ENCODE measurements around the gene GNRH2. TPM values are rescaled to one million over a fixed set of nuclear protein-coding genes. Genes with fewer than 3 reads are reported as not detected.

Gene GNRH2
- total and polyA plus RNA-seq, 2 donors (not counting 3 experiments of a cell fraction or from before 2014, with no cell fraction given): 1.9 TPM; not detected in 1

GRCh38 chr20:3082955-3083952 lies 39.8 kb downstream of the GNRH2 start:
- BruUV-seq (replicated peaks): no TSS peak

DNA sequence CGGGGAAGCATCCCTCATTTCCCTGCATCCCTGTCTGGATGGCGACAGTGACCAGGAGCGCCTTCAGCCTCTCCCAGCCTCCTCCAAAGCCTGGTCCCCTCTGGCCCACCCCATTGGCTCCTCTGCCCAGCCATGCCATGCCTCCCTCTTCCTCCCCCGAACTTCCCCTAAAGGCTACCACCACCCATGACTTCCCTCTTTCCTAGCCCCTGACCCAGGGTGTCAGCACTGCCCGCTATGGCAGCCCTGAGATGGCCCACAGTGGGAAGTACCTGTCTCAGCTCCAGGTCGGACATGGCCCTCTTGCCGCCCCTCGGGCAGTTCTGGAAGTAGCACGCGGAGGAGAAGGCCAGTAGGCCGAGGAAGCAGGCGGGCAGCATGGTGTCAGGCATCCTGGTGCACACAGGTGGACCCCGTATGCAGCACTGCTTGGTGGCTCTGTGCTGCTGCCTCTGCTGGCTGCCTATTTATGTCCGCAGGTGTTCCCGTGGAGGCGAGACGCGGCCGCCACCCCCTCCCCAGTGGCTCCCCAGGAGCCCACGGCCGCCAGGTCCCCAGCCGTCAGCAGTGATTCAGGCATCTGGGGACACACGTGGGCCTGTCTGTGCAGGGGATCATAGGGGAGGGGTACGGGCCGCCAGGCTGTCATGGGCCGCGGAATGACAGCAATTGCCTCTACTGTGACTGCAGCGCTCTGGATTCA lies 41.0 kb downstream of the GNRH2 start, which contains the start of gene AVP:
Gene AVP (minus strand): TSS at position 442 of the 703 bp plus-strand sequence. CDS start 50 bp downstream, at position 392.
- Histone ChIP-seq H3K9ac (replicated peaks; ENCODE audit: extremely low read depth, insufficient read depth, low read length) (no peak within 1 kb of the TSS), H3K4me3 (replicated peaks in 1 of 3; ENCODE audit: insufficient read depth in 1 of 3, low read depth in 1 of 3, low read length in 3 of 3) (no peak within 1 kb of the TSS), H3K27me3 (ENCODE audit: control insufficient read depth in 2 of 2, insufficient read depth in 2 of 2, low read length in 2 of 2) (peaks cover 28 to 34% of the 10 kb centered on the region in 2 experiments), H3K36me3 (ENCODE audit: control insufficient read depth in 2 of 2, extremely low read depth in 1 of 2, insufficient read depth in 2 of 2, low read length in 2 of 2) (no peaks in the 10 kb centered on the region), H2AFZ (ENCODE audit: low read depth, low read length) (no peak within 1 kb of the TSS), H3K9me3 (replicated peaks; ENCODE audit: control insufficient read depth, insufficient read depth, low read length) (no peaks in the 10 kb centered on the region), H3K27ac (ENCODE audit: insufficient read depth, low read depth, low read length) (no peak within 1 kb of the TSS), H3K4me1 (ENCODE audit: control insufficient read depth, extremely low read depth, insufficient read depth, low read length) (peaks cover 2% of the 10 kb centered on the region), H3K4me2 (ENCODE audit: insufficient read depth, low read length) (no peak within 1 kb of the TSS), H3K9me1 (replicated peaks; ENCODE audit: control insufficient read depth, extremely low read depth, insufficient read depth, low read length) (no peaks in the 10 kb centered on the region), H3K79me2 (ENCODE audit: control insufficient read depth, insufficient read depth, low read length) (no peaks in the 10 kb centered on the region), H4K20me1 (replicated peaks; ENCODE audit: control insufficient read depth, extremely low read depth, insufficient read depth, low read length) (no peaks in the 10 kb centered on the region)
- DNase-seq (ENCODE audit: low read depth, low spot score) (no peak), FAIRE-seq (no peak)
- dilution Hi-C loops (cut with MboI; ENCODE audit: extremely low pct_ligation_motif_present, low sequenced_read_pairs): no loop called here
- ChIA-PET POLR2A (no interaction called here), CTCF (no interaction called here)
- no TSS peak for BruUV-seq (replicated peaks)
- intact Hi-C loops (cut with micrococcal nuclease): no loop called here
- no peak for TF ChIP-seq POLR2A (IDR thresholded peaks at IDR 0.05; ENCODE audit: low read depth, low read length)
- no peak for TF ChIP-seq EZH2 (IDR thresholded peaks at IDR 0.05; ENCODE audit: borderline replicate concordance, low read depth, low read length, severe bottlenecking)
- TF ChIP-seq, protein P1, sequence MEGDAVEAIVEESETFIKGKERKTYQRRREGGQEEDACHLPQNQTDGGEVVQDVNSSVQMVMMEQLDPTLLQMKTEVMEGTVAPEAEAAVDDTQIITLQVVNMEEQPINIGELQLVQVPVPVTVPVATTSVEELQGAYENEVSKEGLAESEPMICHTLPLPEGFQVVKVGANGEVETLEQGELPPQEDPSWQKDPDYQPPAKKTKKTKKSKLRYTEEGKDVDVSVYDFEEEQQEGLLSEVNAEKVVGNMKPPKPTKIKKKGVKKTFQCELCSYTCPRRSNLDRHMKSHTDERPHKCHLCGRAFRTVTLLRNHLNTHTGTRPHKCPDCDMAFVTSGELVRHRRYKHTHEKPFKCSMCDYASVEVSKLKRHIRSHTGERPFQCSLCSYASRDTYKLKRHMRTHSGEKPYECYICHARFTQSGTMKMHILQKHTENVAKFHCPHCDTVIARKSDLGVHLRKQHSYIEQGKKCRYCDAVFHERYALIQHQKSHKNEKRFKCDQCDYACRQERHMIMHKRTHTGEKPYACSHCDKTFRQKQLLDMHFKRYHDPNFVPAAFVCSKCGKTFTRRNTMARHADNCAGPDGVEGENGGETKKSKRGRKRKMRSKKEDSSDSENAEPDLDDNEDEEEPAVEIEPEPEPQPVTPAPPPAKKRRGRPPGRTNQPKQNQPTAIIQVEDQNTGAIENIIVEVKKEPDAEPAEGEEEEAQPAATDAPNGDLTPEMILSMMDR (IDR thresholded peaks at IDR 0.05; ENCODE audit: extremely low read depth in 1 of 2, insufficient read depth in 1 of 2, low read depth in 1 of 2, low read length in 2 of 2): no peak
- TF ChIP-seq FOS (IDR thresholded peaks at IDR 0.05; ENCODE audit: borderline replicate concordance, insufficient read depth, low read length): no peak
- TF ChIP-seq POLR2AphosphoS5 (IDR thresholded peaks at IDR 0.05; ENCODE audit: insufficient read depth, low read depth, low read length): no peak
- no peak for TF ChIP-seq MYC (IDR thresholded peaks at IDR 0.05; ENCODE audit: low read depth, low read length)

More at GRCh38 chr20:3082955-3083952, 39.8 kb downstream of the GNRH2 start:
- intact Hi-C loops (cut with micrococcal nuclease): no loop called here
- H3K27ac ChIP-seq (ENCODE audit: insufficient read depth, low read depth, low read length): no peak overlapping the region
- no peak overlapping the region for H3K4me2 ChIP-seq (ENCODE audit: insufficient read depth, low read length)
- no peaks in the 10 kb centered on the region for H3K9me3 ChIP-seq (replicated peaks; ENCODE audit: control insufficient read depth, insufficient read depth, low read length)
- dilution Hi-C loops (cut with MboI; ENCODE audit: extremely low pct_ligation_motif_present, low sequenced_read_pairs): no loop called here
- H3K79me2 ChIP-seq (ENCODE audit: control insufficient read depth, insufficient read depth, low read length): no peaks in the 10 kb centered on the region
- no peak overlapping the region for H2AFZ ChIP-seq (ENCODE audit: low read depth, low read length)
- ChIA-PET CTCF (no interaction called here), POLR2A (no interaction called here)
- no peak overlapping the region for H3K9ac ChIP-seq (replicated peaks; ENCODE audit: extremely low read depth, insufficient read depth, low read length)
- peaks cover 30 to 43% of the 10 kb centered on the region in 2 experiments for H3K27me3 ChIP-seq (ENCODE audit: control insufficient read depth in 2 of 2, insufficient read depth in 2 of 2, low read length in 2 of 2)
- TF ChIP-seq EZH2 (IDR thresholded peaks at IDR 0.05; ENCODE audit: borderline replicate concordance, low read depth, low read length, severe bottlenecking) (peak; percentile 92), GATA2 (IDR thresholded peaks at IDR 0.05; ENCODE audit: insufficient read depth, insufficient read length, low read depth, low read length) (no peak)
- DNase-seq (ENCODE audit: low read depth, low spot score) (no peak), FAIRE-seq (no peak)
- no peaks in the 10 kb centered on the region for H3K9me1 ChIP-seq (replicated peaks; ENCODE audit: control insufficient read depth, extremely low read depth, insufficient read depth, low read length)
- H4K20me1 ChIP-seq (replicated peaks; ENCODE audit: control insufficient read depth, extremely low read depth, insufficient read depth, low read length): no peaks in the 10 kb centered on the region
- no peaks in the 10 kb centered on the region for H3K36me3 ChIP-seq (ENCODE audit: control insufficient read depth in 2 of 2, extremely low read depth in 1 of 2, insufficient read depth in 2 of 2, low read length in 2 of 2)
- no peak overlapping the region for H3K4me3 ChIP-seq (replicated peaks in 1 of 3; ENCODE audit: insufficient read depth in 1 of 3, low read depth in 1 of 3, low read length in 3 of 3)
- H3K4me1 ChIP-seq (ENCODE audit: control insufficient read depth, extremely low read depth, insufficient read depth, low read length): peaks cover 2% of the 10 kb centered on the region
